HCT116 (cell line): ENCODE measurements around the gene SRR. TPM values are rescaled to one million over a fixed set of nuclear protein-coding genes. Genes with fewer than 3 reads are reported as not detected.

Experiments used
- ATAC-seq: fragments of 200-7000 bp; cut with Tn5 transposase; 2 replicates; pipeline ENCODE4 v1.9.1; 2020; ENCODE audit warnings: mild to moderate bottlenecking, moderate library complexity
- BruUV-seq: library from RNA; stranded (reverse); fragments of 400-500 nt; replicated peaks from 2 replicates; lab custom pipeline; 2021; lab: Mats Ljungman, UMichigan
- CTCF ChIA-PET: fragments of 300-600 bp; sonication (Branson Sonifier 250); formaldehyde crosslinking; loops from one replicate; lab custom pipeline; 2021; ENCODE audit warnings: antibody characterized with exemption; lab: Charles Lee
- POLR2A ChIA-PET: fragments of 300-600, 350-600 bp; sonication (Branson Sonifier 250); formaldehyde crosslinking; loops from one replicate; lab custom pipeline; 2021; ENCODE audit warnings: antibody characterized with exemption; lab: Charles Lee
- RAD21 ChIA-PET, 2 experiments: fragments of 300-600 bp; sonication (Branson Sonifier 250); formaldehyde crosslinking; loops; one replicate each; lab custom pipeline; 2023; ENCODE audit warnings: low total read pairs in 2 of 2; ENCODE audit not compliant: uncharacterized antibody in 2 of 2, unreplicated experiment in 2 of 2, low non-redundant PET in 1 of 2; lab: Charles Lee
- DNase-seq: peaks from one replicate; pipeline ENCODE4 v3.0.0-alpha.2; 2010; ENCODE audit warnings: low read depth, low spot score
- H2AFZ ChIP-seq: fragments of 200-600 bp; shearing (Covaris generic), sonication (generic); 2 replicates; pipeline ENCODE4 v1.6.1; 2017; ENCODE audit warnings: low read depth, mixed run types, mixed read lengths, antibody characterized with exemption, low read length; ENCODE audit not compliant: poor library complexity, severe bottlenecking
- H3K27ac ChIP-seq: 2 replicates; pipeline ENCODE4 v1.5.1; 2012; ENCODE audit warnings: low read depth, low read length
- H3K27me3 ChIP-seq: fragments of 200-600 bp; sonication (generic); 2 replicates; pipeline ENCODE4 v1.6.1; 2016; ENCODE audit warnings: mixed run types, low read length, mixed read lengths; ENCODE audit not compliant: insufficient read depth
- H3K36me3 ChIP-seq, 2 experiments: fragments of 200-500 bp in 1 of 2; fragments of 200-600 bp in 1 of 2; sonication (Bioruptor generic) in 1 of 2; sonication (generic) in 1 of 2; 2 replicates each; pipeline versions ENCODE4 v1.5.1 to v1.6.1; 2014 to 2016; ENCODE audit warnings: low read length in 2 of 2, inconsistent platforms in 1 of 2, mixed read lengths in 1 of 2, mixed run types in 1 of 2; ENCODE audit not compliant: insufficient read depth in 2 of 2, control insufficient read depth in 1 of 2
- H3K4me1 ChIP-seq, 2 experiments: fragments of 200-600 bp in 1 of 2; sonication (generic) in 1 of 2; 2 replicates each; pipeline versions ENCODE4 v1.5.1 to v1.6.1; 2012 to 2017; ENCODE audit warnings: low read length in 2 of 2, inconsistent platforms in 1 of 2, mild to moderate bottlenecking in 1 of 2, mixed read lengths in 1 of 2, mixed run types in 1 of 2, moderate library complexity in 1 of 2; ENCODE audit not compliant: insufficient read depth in 2 of 2, control insufficient read depth in 1 of 2
- H3K4me2 ChIP-seq: fragments of 200-600 bp; sonication (generic); 2 replicates; pipeline ENCODE4 v1.6.1; 2017; ENCODE audit warnings: mixed run types, low read length, mixed read lengths
- H3K4me3 ChIP-seq, 2 experiments: fragments of 200-600 bp in 1 of 2; sonication (generic) in 1 of 2; replicated peaks in 1 of 2; 2 replicates each; pipeline ENCODE4 v1.5.1; 2011 to 2016; ENCODE audit warnings: low read length in 2 of 2, control low read depth in 1 of 2, low read depth in 1 of 2, mild to moderate bottlenecking in 1 of 2, mixed read lengths in 1 of 2, mixed run types in 1 of 2
- H3K79me2 ChIP-seq: fragments of 200-600 bp; sonication (generic); 2 replicates; pipeline ENCODE4 v1.6.1; 2017; ENCODE audit warnings: mild to moderate bottlenecking, mixed run types, low read length, moderate library complexity, mixed read lengths; ENCODE audit not compliant: insufficient read depth
- H3K9ac ChIP-seq: fragments of 200-600 bp; sonication (generic); 2 replicates; pipeline ENCODE4 v1.6.1; 2016; ENCODE audit warnings: low read length, mixed read lengths
- H3K9me2 ChIP-seq: fragments of 200-600 bp; sonication (generic), shearing (Covaris generic); 2 replicates; pipeline ENCODE4 v1.6.1; 2017; ENCODE audit warnings: mixed run types, mild to moderate bottlenecking, moderate library complexity; ENCODE audit not compliant: insufficient read depth
- H3K9me3 ChIP-seq, 2 experiments: fragments of 200-500 bp in 1 of 2; fragments of 200-600 bp in 1 of 2; sonication (Bioruptor generic) in 1 of 2; sonication (generic) in 1 of 2; 2 replicates each; pipeline ENCODE4 v1.6.1; 2014 to 2017; ENCODE audit warnings: low read length in 2 of 2, mixed read lengths in 2 of 2, inconsistent platforms in 1 of 2, low read depth in 1 of 2, mild to moderate bottlenecking in 1 of 2, mixed run types in 1 of 2, moderate library complexity in 1 of 2; ENCODE audit not compliant: control insufficient read depth in 1 of 2, insufficient read depth in 1 of 2
- H4K20me1 ChIP-seq: fragments of 200-600 bp; sonication (generic), shearing (Covaris generic); 2 replicates; pipeline ENCODE4 v1.6.1; 2017; ENCODE audit warnings: mixed run types, mild to moderate bottlenecking, moderate library complexity; ENCODE audit not compliant: insufficient read depth
- CEBPB ChIP-seq: IDR thresholded peaks from 2 replicates; pipeline ENCODE4 v1.6.1; 2012; ENCODE audit warnings: low read depth
- EGR1 ChIP-seq: IDR thresholded peaks from 2 replicates; pipeline ENCODE4 v1.6.1; 2012; ENCODE audit warnings: low read depth
- ELF1 ChIP-seq: IDR thresholded peaks from 2 replicates; pipeline ENCODE4 v1.6.1; 2012; ENCODE audit warnings: low read depth, borderline replicate concordance
- EZH2phosphoT487 ChIP-seq: fragments of 200-600 bp; IDR thresholded peaks from 2 replicates; pipeline ENCODE4 v1.6.1; 2018; ENCODE audit warnings: antibody characterized with exemption, borderline replicate concordance
- FOSL1 ChIP-seq: IDR thresholded peaks from 2 replicates; pipeline ENCODE4 v1.6.1; 2012; ENCODE audit warnings: low read depth
- JUND ChIP-seq: IDR thresholded peaks from 2 replicates; pipeline ENCODE4 v1.6.1; 2012
- POLR2AphosphoS5 ChIP-seq: IDR thresholded peaks from 2 replicates; pipeline ENCODE4 v1.6.1; 2011; ENCODE audit warnings: mild to moderate bottlenecking, low read depth, low read length, moderate library complexity
- RAD21 ChIP-seq: IDR thresholded peaks from 2 replicates; pipeline ENCODE4 v1.6.1; 2012; ENCODE audit warnings: low read depth, mild to moderate bottlenecking
- SIN3A ChIP-seq: IDR thresholded peaks from 2 replicates; pipeline ENCODE4 v1.6.1; 2012; ENCODE audit warnings: low read depth
- SP1 ChIP-seq: IDR thresholded peaks from 2 replicates; pipeline ENCODE4 v1.6.1; 2012; ENCODE audit warnings: low read depth
- SRF ChIP-seq: IDR thresholded peaks from 2 replicates; pipeline ENCODE4 v1.6.1; 2012; ENCODE audit warnings: low read depth
- TCF7L2 ChIP-seq: IDR thresholded peaks from 2 replicates; pipeline ENCODE4 v1.7.0; 2011; ENCODE audit warnings: borderline replicate concordance, inconsistent platforms; ENCODE audit not compliant: insufficient read depth, insufficient read length; ENCODE audit errors: extremely low read depth
- YY1 ChIP-seq: IDR thresholded peaks from 2 replicates; pipeline ENCODE4 v1.6.1; 2011; ENCODE audit warnings: low read length, low read depth, moderate library complexity, mild to moderate bottlenecking; ENCODE audit not compliant: insufficient replicate concordance; ENCODE audit errors: extremely low read depth
- ZFX ChIP-seq: fragments of 450-650 bp; IDR thresholded peaks from 2 replicates; pipeline ENCODE4 v1.6.1; 2017
- ZNF274 ChIP-seq: fragments of 200-500 bp; sonication (Bioruptor generic); IDR thresholded peaks from 2 replicates; pipeline ENCODE4 v1.6.1; 2014; ENCODE audit warnings: mild to moderate bottlenecking, low read depth, low read length, inconsistent platforms
- intact Hi-C: fragments of 100-400 bp; cut with micrococcal nuclease; formaldehyde crosslinking; loops from 2 replicates; pipeline ENCODE4 v1.10.0; 2022
- total RNA-seq: library from RNA; stranded (reverse); gene quantifications from one replicate; pipeline ENCODE4 v1.2.1, GENCODE V29; 2021; ENCODE audit not compliant: unreplicated experiment
- TF ChIP-seq, protein P1 (sequence below): IDR thresholded peaks from 2 replicates; pipeline ENCODE4 v1.6.1; 2011; ENCODE audit warnings: mild to moderate bottlenecking, low read length, moderate library complexity; ENCODE audit not compliant: insufficient replicate concordance; ENCODE audit errors: extremely low read depth

Gene SRR
- total RNA-seq, 1 experiment from 2014 or later = 15.1 TPM

DNA sequence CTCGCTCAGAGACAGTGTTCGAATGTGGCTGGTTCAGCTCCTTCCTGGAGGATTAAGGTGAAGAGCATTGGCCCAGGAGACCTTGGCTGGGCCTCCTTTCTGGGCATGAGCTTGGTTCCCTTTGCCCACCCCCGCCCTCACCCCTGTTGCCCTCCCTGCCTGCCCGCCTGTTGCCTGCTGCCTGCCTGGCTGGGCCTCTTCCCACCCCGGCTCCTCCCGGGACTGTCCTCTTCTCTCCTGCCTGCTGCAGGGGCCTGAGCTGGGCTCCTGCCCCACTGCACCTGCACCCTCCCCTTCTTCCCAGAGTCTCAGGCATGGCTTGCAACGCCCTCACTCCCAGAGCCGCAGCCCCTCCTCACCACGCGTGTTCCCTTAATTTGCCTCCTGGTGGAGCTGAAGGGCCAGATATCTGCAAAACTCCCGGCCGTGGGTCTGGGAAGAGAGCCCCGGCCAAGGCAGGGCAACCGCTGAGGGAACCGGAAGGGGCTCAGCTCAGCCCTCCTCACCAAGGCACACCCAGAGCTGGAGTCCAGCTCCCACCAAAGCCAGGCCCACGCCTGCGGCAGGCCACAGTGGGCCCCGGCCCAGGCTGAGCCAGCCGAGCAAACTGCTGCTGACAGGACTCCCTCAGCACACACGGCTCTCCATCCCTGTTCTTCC is 65.9 kb downstream of the SRR start:
- ChIA-PET RAD21 (no interaction called here), POLR2A (no interaction called here), CTCF (interaction anchor here (1.4 to 3.6 kb wide), 3 partner anchors 13 to 46 kb away, joined by 4 to 12 read pairs (median 6); no protein-coding TSS in a partner anchor)
- TF ChIP-seq ZNF274 (no peak), CEBPB (no peak)
- TF ChIP-seq, protein P1, sequence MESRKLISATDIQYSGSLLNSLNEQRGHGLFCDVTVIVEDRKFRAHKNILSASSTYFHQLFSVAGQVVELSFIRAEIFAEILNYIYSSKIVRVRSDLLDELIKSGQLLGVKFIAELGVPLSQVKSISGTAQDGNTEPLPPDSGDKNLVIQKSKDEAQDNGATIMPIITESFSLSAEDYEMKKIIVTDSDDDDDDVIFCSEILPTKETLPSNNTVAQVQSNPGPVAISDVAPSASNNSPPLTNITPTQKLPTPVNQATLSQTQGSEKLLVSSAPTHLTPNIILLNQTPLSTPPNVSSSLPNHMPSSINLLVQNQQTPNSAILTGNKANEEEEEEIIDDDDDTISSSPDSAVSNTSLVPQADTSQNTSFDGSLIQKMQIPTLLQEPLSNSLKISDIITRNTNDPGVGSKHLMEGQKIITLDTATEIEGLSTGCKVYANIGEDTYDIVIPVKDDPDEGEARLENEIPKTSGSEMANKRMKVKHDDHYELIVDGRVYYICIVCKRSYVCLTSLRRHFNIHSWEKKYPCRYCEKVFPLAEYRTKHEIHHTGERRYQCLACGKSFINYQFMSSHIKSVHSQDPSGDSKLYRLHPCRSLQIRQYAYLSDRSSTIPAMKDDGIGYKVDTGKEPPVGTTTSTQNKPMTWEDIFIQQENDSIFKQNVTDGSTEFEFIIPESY = no peak
- intact Hi-C loops = no loop called here
- H3K9ac ChIP-seq = no peak overlapping the region
- H3K4me1 ChIP-seq = no peaks in the 10 kb centered on the region
- H3K27me3 ChIP-seq = no peaks in the 10 kb centered on the region
- ATAC-seq = peak; percentile 51
- no peak overlapping the region for H3K4me2 ChIP-seq
- no peaks in the 10 kb centered on the region for H3K79me2 ChIP-seq
- H3K4me3 ChIP-seq = no peak overlapping the region
- no peak overlapping the region for H2AFZ ChIP-seq
- no peak for DNase-seq
- no peaks in the 10 kb centered on the region for H3K9me3 ChIP-seq
- no peaks in the 10 kb centered on the region for H4K20me1 ChIP-seq
- BruUV-seq = no TSS peak
- H3K27ac ChIP-seq = no peak overlapping the region
- no peaks in the 10 kb centered on the region; a peak in 3 of 4 replicates for H3K36me3 ChIP-seq
- H3K9me2 ChIP-seq = no peaks in the 10 kb centered on the region

DNA sequence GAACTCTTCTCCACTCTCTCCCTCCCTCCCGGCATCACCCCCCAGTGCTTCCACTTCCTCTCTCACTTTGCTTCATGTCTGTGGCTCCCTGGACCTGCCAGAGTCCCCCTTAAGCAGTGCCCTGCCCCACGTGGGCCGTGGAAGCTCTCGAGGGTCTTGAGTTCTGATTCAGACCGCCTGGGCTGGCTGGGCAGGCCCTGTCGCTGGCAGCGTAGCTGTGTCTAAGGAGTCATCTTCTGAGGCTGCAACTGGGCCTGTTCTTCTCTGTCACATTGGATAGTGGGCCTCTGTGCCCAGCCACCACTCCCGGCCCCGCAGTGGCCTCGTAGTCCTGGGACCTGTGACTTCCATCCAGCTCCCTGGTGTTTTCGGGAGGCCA is 66.5 kb downstream of the SRR start:
- peaks cover 0 to 2% of the 10 kb centered on the region in 2 experiments; a peak in 3 of 4 replicates for H3K36me3 ChIP-seq
- ChIA-PET CTCF (interaction anchor here (1.4 to 3.6 kb wide), 3 partner anchors 12 to 46 kb away, joined by 4 to 12 read pairs (median 6); no protein-coding TSS in a partner anchor), POLR2A (no interaction called here), RAD21 (no interaction called here)
- H4K20me1 ChIP-seq = no peaks in the 10 kb centered on the region
- no peaks in the 10 kb centered on the region for H3K27me3 ChIP-seq
- BruUV-seq = no TSS peak
- no peak overlapping the region for H2AFZ ChIP-seq
- no peak overlapping the region for H3K4me2 ChIP-seq
- DNase-seq = no peak
- H3K4me1 ChIP-seq = no peaks in the 10 kb centered on the region
- no peak overlapping the region for H3K27ac ChIP-seq
- ATAC-seq = no peak
- H3K4me3 ChIP-seq = no peak overlapping the region
- intact Hi-C loops = no loop called here
- no peak overlapping the region for H3K9ac ChIP-seq
- H3K9me3 ChIP-seq = no peaks in the 10 kb centered on the region
- no peaks in the 10 kb centered on the region for H3K9me2 ChIP-seq
- H3K79me2 ChIP-seq = no peaks in the 10 kb centered on the region
- TF ChIP-seq EZH2phosphoT487 (no peak), CEBPB (no peak), RAD21 (no peak), SP1 (no peak), JUND (no peak), ELF1 (no peak), SIN3A (no peak), FOSL1 (no peak), YY1 (no peak), ZFX (no peak), SRF (no peak), POLR2AphosphoS5 (no peak), EGR1 (no peak), TCF7L2 (no peak)
